H9 (cell line): ENCODE data around the gene CHN2. TPM values are rescaled to one million over a fixed set of nuclear protein-coding genes. Genes with fewer than 3 reads are reported as not detected.

Experiments
- DNase-seq: peaks from one replicate; pipeline ENCODE4 v3.0.0-alpha.2; 2017
- H2AFZ ChIP-seq: one replicate; pipeline ENCODE4 v1.6.1; 2013; ENCODE audit warnings: mild to moderate bottlenecking, low read length, control low read depth, moderate library complexity
- H2AK5ac ChIP-seq: 2 replicates; pipeline ENCODE4 v1.6.1; 2013; ENCODE audit warnings: low read length, control low read depth, mixed read lengths; ENCODE audit not compliant: insufficient read length
- H2BK120ac ChIP-seq: one replicate; pipeline ENCODE4 v1.6.1; 2013; ENCODE audit warnings: low read depth, mild to moderate bottlenecking, low read length, control low read depth, inconsistent platforms; ENCODE audit not compliant: poor library complexity, severe bottlenecking
- H2BK12ac ChIP-seq: 2 replicates; pipeline ENCODE4 v1.6.1; 2013; ENCODE audit warnings: low read length, control low read depth, mixed read lengths, low read depth; ENCODE audit not compliant: insufficient read length
- H2BK15ac ChIP-seq: 2 replicates; pipeline ENCODE4 v1.6.1; 2013; ENCODE audit warnings: low read depth, low read length, control low read depth
- H2BK20ac ChIP-seq: one replicate; pipeline ENCODE4 v1.6.1; 2013; ENCODE audit warnings: low read depth, mild to moderate bottlenecking, low read length, control low read depth, inconsistent platforms; ENCODE audit not compliant: poor library complexity, severe bottlenecking
- H2BK5ac ChIP-seq: 2 replicates; pipeline ENCODE4 v1.6.1; 2013; ENCODE audit warnings: low read length, control low read depth, mixed read lengths; ENCODE audit not compliant: insufficient read length
- H3K14ac ChIP-seq: 2 replicates; pipeline ENCODE4 v1.6.1; 2013; ENCODE audit warnings: low read length, control low read depth; ENCODE audit not compliant: insufficient read depth
- H3K18ac ChIP-seq: 2 replicates; pipeline ENCODE4 v1.6.1; 2013; ENCODE audit warnings: low read depth, mild to moderate bottlenecking, mixed read lengths, low read length, control low read depth; ENCODE audit not compliant: insufficient read length
- H3K23ac ChIP-seq: 2 replicates; pipeline ENCODE4 v1.6.1; 2013; ENCODE audit warnings: low read length, control low read depth, mixed read lengths, low read depth; ENCODE audit not compliant: insufficient read length
- H3K23me2 ChIP-seq: 2 replicates; pipeline ENCODE4 v1.6.1; 2013; ENCODE audit warnings: low read depth, mild to moderate bottlenecking, mixed read lengths, low read length, control low read depth; ENCODE audit not compliant: insufficient read length, poor library complexity, severe bottlenecking
- H3K27ac ChIP-seq: 2 replicates; pipeline ENCODE4 v1.5.1; 2013; ENCODE audit warnings: low read length, control low read depth, mixed read lengths, low read depth; ENCODE audit not compliant: insufficient read length
- H3K27me3 ChIP-seq: 2 replicates; pipeline ENCODE4 v1.6.1; 2013; ENCODE audit warnings: low read length, control low read depth, inconsistent platforms; ENCODE audit not compliant: insufficient read depth
- H3K4ac ChIP-seq: 2 replicates; pipeline ENCODE4 v1.6.1; 2013; ENCODE audit warnings: low read depth, mild to moderate bottlenecking, control low read depth, inconsistent platforms, low read length, moderate library complexity
- H3K4me1 ChIP-seq: 2 replicates; pipeline ENCODE4 v1.6.1; 2013; ENCODE audit warnings: low read length, control low read depth, inconsistent platforms; ENCODE audit not compliant: insufficient read depth
- H3K4me2 ChIP-seq: 2 replicates; pipeline ENCODE4 v1.6.1; 2013; ENCODE audit warnings: low read length, control low read depth, mixed read lengths; ENCODE audit not compliant: insufficient read length, insufficient read depth
- H3K56ac ChIP-seq: 2 replicates; pipeline ENCODE4 v1.6.1; 2013; ENCODE audit warnings: low read depth, mild to moderate bottlenecking, mixed read lengths, low read length, control low read depth; ENCODE audit not compliant: insufficient read length
- H3K79me1 ChIP-seq: 2 replicates; pipeline ENCODE4 v1.6.1; 2013; ENCODE audit warnings: low read depth, mild to moderate bottlenecking, moderate library complexity, low read length, control low read depth, inconsistent platforms; ENCODE audit not compliant: insufficient read depth, poor library complexity, severe bottlenecking
- H3K79me2 ChIP-seq: 2 replicates; pipeline ENCODE4 v1.6.1; 2013; ENCODE audit warnings: low read length, control low read depth, inconsistent platforms; ENCODE audit not compliant: insufficient read depth
- H3K9ac ChIP-seq: 2 replicates; pipeline ENCODE4 v1.6.1; 2013; ENCODE audit warnings: low read length, control low read depth, mixed read lengths; ENCODE audit not compliant: insufficient read length; ENCODE audit errors: extremely low read depth
- H3K9me3 ChIP-seq: one replicate; pipeline ENCODE4 v1.6.1; 2013; ENCODE audit warnings: low read depth, low read length, inconsistent platforms; ENCODE audit not compliant: control insufficient read depth
- H3T11ph ChIP-seq: one replicate; pipeline ENCODE4 v1.6.1; 2013; ENCODE audit warnings: mild to moderate bottlenecking, low read length, control low read depth, inconsistent platforms
- H4K20me1 ChIP-seq: one replicate; pipeline ENCODE4 v1.6.1; 2013; ENCODE audit not compliant: control insufficient read depth, insufficient read length, insufficient read depth
- H4K5ac ChIP-seq: 2 replicates; pipeline ENCODE4 v1.6.1; 2013; ENCODE audit warnings: low read depth, mild to moderate bottlenecking, mixed read lengths, low read length, control low read depth; ENCODE audit not compliant: insufficient read length
- H4K8ac ChIP-seq: replicated peaks from 2 replicates; pipeline ENCODE4 v1.6.1; 2013; ENCODE audit warnings: low read length, control low read depth, mixed read lengths, low read depth; ENCODE audit not compliant: insufficient read length
- H4K91ac ChIP-seq: 2 replicates; pipeline ENCODE4 v1.6.1; 2013; ENCODE audit warnings: low read depth, mild to moderate bottlenecking, moderate library complexity, mixed read lengths, low read length, control low read depth; ENCODE audit not compliant: insufficient read length
- H3K27ac Mint-ChIP-seq, 3 experiments: 2 replicates in 2 of 3; 3 replicates in 1 of 3; pipeline ENCODE4 v1.8.0; 2020 to 2021; ENCODE audit warnings: mixed read lengths in 3 of 3, mild to moderate bottlenecking in 1 of 3, moderate library complexity in 1 of 3
- H3K27me3 Mint-ChIP-seq: 2 replicates; pipeline ENCODE4 v1.8.0; 2021; ENCODE audit warnings: low read depth, mild to moderate bottlenecking, moderate library complexity, mixed read lengths
- H3K36me3 Mint-ChIP-seq, 3 experiments: 2 replicates in 2 of 3; 3 replicates in 1 of 3; pipeline ENCODE4 v1.8.0; 2020 to 2021; ENCODE audit warnings: low read depth in 3 of 3, mixed read lengths in 3 of 3; ENCODE audit not compliant: insufficient read depth in 1 of 3
- H3K4me1 Mint-ChIP-seq, 2 experiments: 2 replicates each; pipeline ENCODE4 v1.8.0; 2020; ENCODE audit warnings: mixed read lengths in 2 of 2
- H3K4me3 Mint-ChIP-seq, 2 experiments: 2 replicates in 1 of 2; 3 replicates in 1 of 2; pipeline ENCODE4 v1.8.0; 2020 to 2021; ENCODE audit warnings: mild to moderate bottlenecking in 2 of 2, mixed read lengths in 2 of 2, moderate library complexity in 1 of 2
- H3K9me3 Mint-ChIP-seq, 2 experiments: 2 replicates in 1 of 2; 3 replicates in 1 of 2; pipeline ENCODE4 v1.8.0; 2020; ENCODE audit warnings: mild to moderate bottlenecking in 2 of 2, mixed read lengths in 2 of 2, moderate library complexity in 1 of 2
- CTCF ChIP-seq: fragments of 200-600 bp; sonication (generic); conservative IDR thresholded peaks from 3 replicates; pipeline ENCODE4 v1.8.0; 2021; ENCODE audit warnings: antibody characterized with exemption, mild to moderate bottlenecking
- WGBS: extraction: QIAGEN DNeasy Blood & Tissue Kit; methylation state at CpG from one replicate; pipeline ENCODE4 v1.1.7; 2013; ENCODE audit warnings: missing lambda C conversion rate, low lambda C conversion rate, mixed read lengths; ENCODE audit not compliant: insufficient read length; ENCODE audit errors: extremely low coverage; 5-methylcytosine and 5-hydroxymethylcytosine counted together
- total RNA-seq: library from RNA; stranded (reverse); gene quantifications from 2 replicates; pipeline ENCODE4 v1.2.1, GENCODE V29; 2021

Gene CHN2
- total RNA-seq, 1 experiment from 2014 or later, result 3.3 TPM

- H2BK20ac ChIP-seq, result no peak overlapping the region
- no peak overlapping the region for H3K9ac ChIP-seq
- no peak overlapping the region for H2BK120ac ChIP-seq
- no peak overlapping the region for H3K4ac ChIP-seq
- H3K4me1 ChIP-seq, result no peaks in the 10 kb centered on the region
- Mint-ChIP-seq H3K27ac (no peak overlapping the region), H3K36me3 (peaks cover 0 to 2% (median 0%) of the 10 kb centered on the region in 3 experiments; a peak in 3 of 7 replicates), H3K4me1 (peaks cover 4 to 6% of the 10 kb centered on the region in 2 experiments; a peak in 3 of 4 replicates), H3K4me3 (no peak overlapping the region), H3K9me3 (0 out of 5 replicates have a peak, but pooled peaks cover 0 to 3% of the 10 kb centered on the region in 2 experiments), H3K27me3 (no peaks in the 10 kb centered on the region)
- no peak overlapping the region for H2AFZ ChIP-seq
- no peak overlapping the region for H4K5ac ChIP-seq
- H4K8ac ChIP-seq, result no peak overlapping the region
- H2BK15ac ChIP-seq, result no peak overlapping the region
- no peak overlapping the region for H3K18ac ChIP-seq
- no peaks in the 10 kb centered on the region for H3K79me2 ChIP-seq
- H4K20me1 ChIP-seq, result no peaks in the 10 kb centered on the region
- H3K27ac ChIP-seq, result no peak overlapping the region
- no peaks in the 10 kb centered on the region for H3K9me3 ChIP-seq
- H3K23ac ChIP-seq, result no peak overlapping the region
- H3K23me2 ChIP-seq, result no peaks in the 10 kb centered on the region
- no peaks in the 10 kb centered on the region for H3K79me1 ChIP-seq
- H3K14ac ChIP-seq, result no peak overlapping the region
- H2BK5ac ChIP-seq, result no peak overlapping the region
- no peak overlapping the region for H4K91ac ChIP-seq
- WGBS, result no CpG with 5 or more reads among the region's 2 CpGs
- H2BK12ac ChIP-seq, result no peak overlapping the region
- no peak for TF ChIP-seq CTCF
- no peak overlapping the region for H2AK5ac ChIP-seq
- no peak overlapping the region for H3T11ph ChIP-seq
- no peaks in the 10 kb centered on the region for H3K27me3 ChIP-seq
- no peak for DNase-seq
- H3K56ac ChIP-seq, result no peak overlapping the region
- H3K4me2 ChIP-seq, result no peak overlapping the region
Observed at GRCh38 chr7:29516491-29516890, 321.9 kb downstream of the CHN2 start.
